Adipocyte (in vitro differentiated cells): ENCODE measurements around the gene HSD3B2.

Source experiments
- DNase-seq: peaks from one replicate; pipeline ENCODE4 v3.0.0-alpha.2; 2015; ENCODE audit warnings: low read depth
- H3K27me3 ChIP-seq: replicated peaks from 2 replicates; pipeline ENCODE4 v1.7.0; 2013; ENCODE audit warnings: mild to moderate bottlenecking, low read length, moderate library complexity; ENCODE audit not compliant: control insufficient read depth, insufficient read depth
- H3K36me3 ChIP-seq: 2 replicates; pipeline ENCODE4 v1.7.0; 2013; ENCODE audit warnings: low read length, mild to moderate bottlenecking, moderate library complexity; ENCODE audit not compliant: control insufficient read depth, insufficient read depth, severe bottlenecking
- H3K4me1 ChIP-seq: 2 replicates; pipeline ENCODE4 v1.7.0; 2013; ENCODE audit warnings: mild to moderate bottlenecking, low read length, moderate library complexity; ENCODE audit not compliant: control insufficient read depth, insufficient read depth
- H3K4me3 ChIP-seq: 2 replicates; pipeline ENCODE4 v1.7.0; 2013; ENCODE audit warnings: mild to moderate bottlenecking, low read length, moderate library complexity
- H3K9ac ChIP-seq: 2 replicates; pipeline ENCODE4 v1.7.0; 2013; ENCODE audit warnings: mild to moderate bottlenecking, low read length, moderate library complexity
- H3K9me3 ChIP-seq: 2 replicates; pipeline ENCODE4 v1.7.0; 2013; ENCODE audit warnings: mild to moderate bottlenecking, low read length, moderate library complexity; ENCODE audit not compliant: control insufficient read depth

HSD3B2 gene

GRCh38 chr1:119397986-119398385 is 17.0 kb upstream of the HSD3B2 start:
- DNase-seq: no peak
- no peaks in the 10 kb centered on the region for H3K36me3 ChIP-seq
- H3K4me1 ChIP-seq: no peaks in the 10 kb centered on the region

GRCh38 chr1:119404736-119405135 is 10.2 kb upstream of the HSD3B2 start:
- Histone ChIP-seq H3K4me3 (no peak overlapping the region), H3K36me3 (no peaks in the 10 kb centered on the region), H3K9me3 (peaks cover 22% of the 10 kb centered on the region), H3K4me1 (no peaks in the 10 kb centered on the region), H3K9ac (no peak overlapping the region), H3K27me3 (no peaks in the 10 kb centered on the region)
- no peak for DNase-seq

More at GRCh38 chr1:119397986-119398385, 17.0 kb upstream of the HSD3B2 start:
- Histone ChIP-seq H3K9me3 (peaks cover 3% of the 10 kb centered on the region), H3K27me3 (peaks cover 5% of the 10 kb centered on the region), H3K9ac (no peak overlapping the region), H3K4me3 (no peak overlapping the region)

GRCh38 chr1:119409731-119410130 is 5.2 kb upstream of the HSD3B2 start:
- Histone ChIP-seq H3K27me3 (no peaks in the 10 kb centered on the region), H3K4me3 (no peak overlapping the region), H3K9ac (no peak overlapping the region), H3K9me3 (peaks cover 18% of the 10 kb centered on the region), H3K36me3 (no peaks in the 10 kb centered on the region), H3K4me1 (peaks cover 7% of the 10 kb centered on the region)
- peak; percentile 3 for DNase-seq

- DNase-seq: no peak
- Histone ChIP-seq H3K36me3 (no peaks in the 10 kb centered on the region), H3K4me1 (peaks cover 7% of the 10 kb centered on the region), H3K9ac (no peak overlapping the region), H3K4me3 (no peak overlapping the region), H3K9me3 (peaks cover 11% of the 10 kb centered on the region), H3K27me3 (peaks cover 4% of the 10 kb centered on the region)
Observed at GRCh38 chr1:119410961-119411360, 4.0 kb upstream of the HSD3B2 start.

GRCh38 chr1:119416006-119416640 is 1.2 kb downstream of the HSD3B2 start:
- H3K4me1 ChIP-seq: no peaks in the 10 kb centered on the region
- H3K27me3 ChIP-seq: peaks cover 19% of the 10 kb centered on the region
- no peak for DNase-seq
- no peaks in the 10 kb centered on the region for H3K36me3 ChIP-seq
- H3K9ac ChIP-seq: no peak overlapping the region
- H3K4me3 ChIP-seq: no peak overlapping the region
- H3K9me3 ChIP-seq: no peaks in the 10 kb centered on the region

GRCh38 chr1:119419109-119419508 is 4.2 kb downstream of the HSD3B2 start:
- no peak overlapping the region for H3K4me3 ChIP-seq
- peaks cover 19% of the 10 kb centered on the region for H3K27me3 ChIP-seq
- H3K9ac ChIP-seq: no peak overlapping the region
- no peaks in the 10 kb centered on the region for H3K36me3 ChIP-seq
- no peaks in the 10 kb centered on the region for H3K4me1 ChIP-seq
- no peaks in the 10 kb centered on the region for H3K9me3 ChIP-seq
- DNase-seq: no peak

- H3K4me3 ChIP-seq: no peak overlapping the region
- no peaks in the 10 kb centered on the region for H3K36me3 ChIP-seq
- H3K27me3 ChIP-seq: peaks cover 19% of the 10 kb centered on the region
- no peak for DNase-seq
- H3K9me3 ChIP-seq: no peaks in the 10 kb centered on the region
- no peak overlapping the region for H3K9ac ChIP-seq
- H3K4me1 ChIP-seq: no peaks in the 10 kb centered on the region
Observed at GRCh38 chr1:119420638-119421037, 5.7 kb downstream of the HSD3B2 start.

GRCh38 chr1:119422631-119423030 is 7.7 kb downstream of the HSD3B2 start:
- Histone ChIP-seq H3K36me3 (no peaks in the 10 kb centered on the region), H3K9ac (no peak overlapping the region), H3K4me3 (no peak overlapping the region), H3K9me3 (no peaks in the 10 kb centered on the region), H3K27me3 (peaks cover 9% of the 10 kb centered on the region), H3K4me1 (no peaks in the 10 kb centered on the region)
- no peak for DNase-seq

GRCh38 chr1:119428991-119429390 is 14.0 kb downstream of the HSD3B2 start:
- Histone ChIP-seq H3K9ac (no peak overlapping the region), H3K9me3 (no peaks in the 10 kb centered on the region), H3K4me3 (no peak overlapping the region), H3K27me3 (peaks cover 36% of the 10 kb centered on the region), H3K36me3 (no peaks in the 10 kb centered on the region), H3K4me1 (no peaks in the 10 kb centered on the region)
- no peak for DNase-seq

- Histone ChIP-seq H3K9me3 (no peaks in the 10 kb centered on the region), H3K9ac (no peak overlapping the region), H3K27me3 (peaks cover 36% of the 10 kb centered on the region), H3K4me3 (no peak overlapping the region), H3K4me1 (no peaks in the 10 kb centered on the region), H3K36me3 (no peaks in the 10 kb centered on the region)
- DNase-seq: no peak
Observed at GRCh38 chr1:119429687-119430086, 14.7 kb downstream of the HSD3B2 start.

- H3K4me3 ChIP-seq: no peak overlapping the region
- no peaks in the 10 kb centered on the region for H3K36me3 ChIP-seq
- H3K9me3 ChIP-seq: no peaks in the 10 kb centered on the region
- H3K4me1 ChIP-seq: no peaks in the 10 kb centered on the region
- no peak overlapping the region for H3K9ac ChIP-seq
- DNase-seq: no peak
- H3K27me3 ChIP-seq: peaks cover 36% of the 10 kb centered on the region
Observed at GRCh38 chr1:119430486-119430885, 15.5 kb downstream of the HSD3B2 start.

- Histone ChIP-seq H3K4me3 (no peak overlapping the region), H3K9me3 (no peaks in the 10 kb centered on the region), H3K9ac (no peak overlapping the region), H3K4me1 (no peaks in the 10 kb centered on the region), H3K36me3 (no peaks in the 10 kb centered on the region), H3K27me3 (peaks cover 36% of the 10 kb centered on the region)
- DNase-seq: no peak
Observed at GRCh38 chr1:119431836-119432235, 16.9 kb downstream of the HSD3B2 start.
